Stimulated activated CD4-positive, alpha-beta T cell treated with anti-CD3 and anti-CD28 coated beads, Interleukin-15, amount 100 ng/mL, for 48 hours (primary cell): ENCODE measurements around the gene MACROH2A2.
"Not testable (repeated sequence)": the region's sequence is repeated elsewhere in the genome, so short reads cannot be mapped to it uniquely, and the experiment has no call there.

Experiments
- DNase-seq, 2 donors: peaks; one replicate each; pipeline ENCODE4 v3.0.0-alpha.2; 2020; ENCODE audit warnings: low read depth in 2 of 2

Gene MACROH2A2

GRCh38 chr10:70158113-70158512 lies 105.5 kb downstream of the MACROH2A2 start:
- no peak for DNase-seq

GRCh38 chr10:70159366-70159765 lies 106.7 kb downstream of the MACROH2A2 start:
- not testable (repeated sequence) for DNase-seq

- no peak for DNase-seq
These were observed 108.2 kb downstream of the MACROH2A2 start for GRCh38 chr10:70160798-70161197.
